ENCODE measurements around the gene MYADM. TPM values are rescaled to one million over a fixed set of nuclear protein-coding genes. Genes with fewer than 3 reads are reported as not detected.

Gene MYADM
- total RNA-seq, 1 experiment from 2014 or later, result 38.6 TPM

- no peak for DNase-seq (ENCODE audit: extremely low read depth, low read depth)
These were observed 15.6 kb downstream of the MYADM start for GRCh38 chr19:53883231-53883661.

DNA sequence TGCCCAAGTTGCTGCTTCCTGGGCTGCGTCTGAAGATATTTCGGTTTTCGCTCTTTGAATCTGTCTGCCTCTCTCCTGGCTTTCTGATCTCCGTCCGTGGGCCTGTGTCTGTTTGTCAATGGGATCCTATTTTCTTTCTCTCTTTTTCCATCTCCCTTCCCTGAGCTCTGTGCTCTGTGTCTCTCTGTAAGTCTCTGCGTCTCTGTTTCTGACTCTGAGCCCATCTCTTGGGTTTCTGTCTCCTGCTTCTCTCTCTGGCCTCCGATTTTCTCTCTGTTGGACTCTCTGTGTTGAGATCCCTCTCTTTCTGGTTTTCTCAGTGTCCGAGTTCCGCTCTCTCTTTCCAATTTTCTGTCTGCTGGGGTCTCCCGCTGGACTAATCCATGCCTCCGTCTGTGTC, 16.1 kb downstream of the MYADM start:
- no peak for DNase-seq (ENCODE audit: extremely low read depth, low read depth)

GRCh38 chr19:53884256-53884655, 16.6 kb downstream of the MYADM start:
- DNase-seq (ENCODE audit: extremely low read depth, low read depth), result no peak

GRCh38 chr19:53885036-53885435, 17.4 kb downstream of the MYADM start:
- DNase-seq (ENCODE audit: extremely low read depth, low read depth), result no peak

- DNase-seq (ENCODE audit: extremely low read depth, low read depth), result no peak
These were observed 24.8 kb downstream of the MYADM start for GRCh38 chr19:53892301-53892980.

GRCh38 chr19:53892981-53893325, 25.3 kb downstream of the MYADM start:
- DNase-seq (ENCODE audit: extremely low read depth, low read depth), result no peak

DNA sequence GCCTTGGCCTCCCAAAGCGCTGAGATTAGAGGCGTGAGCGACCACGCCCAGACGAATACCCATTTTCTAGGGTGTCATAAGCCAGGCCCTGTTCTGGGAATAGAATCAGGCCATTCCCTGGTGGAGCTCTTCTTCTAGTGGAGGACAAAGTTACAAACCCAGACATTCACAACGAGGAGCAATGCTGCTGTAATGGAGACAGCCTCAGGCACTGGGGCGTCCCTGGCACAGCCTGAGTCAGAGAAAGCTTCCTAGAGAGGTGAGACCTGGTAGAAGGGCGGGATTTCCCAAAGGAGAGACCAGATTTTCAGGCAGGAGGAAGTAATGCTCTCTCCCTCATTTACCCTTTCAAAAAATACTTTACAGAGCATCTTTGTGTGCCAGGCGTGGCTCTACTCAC, 27.0 kb downstream of the MYADM start:
- DNase-seq (ENCODE audit: extremely low read depth, low read depth), result no peak

GRCh38 chr19:53896682-53897081, 29.0 kb downstream of the MYADM start:
- no peak for DNase-seq (ENCODE audit: extremely low read depth, low read depth)

DNA sequence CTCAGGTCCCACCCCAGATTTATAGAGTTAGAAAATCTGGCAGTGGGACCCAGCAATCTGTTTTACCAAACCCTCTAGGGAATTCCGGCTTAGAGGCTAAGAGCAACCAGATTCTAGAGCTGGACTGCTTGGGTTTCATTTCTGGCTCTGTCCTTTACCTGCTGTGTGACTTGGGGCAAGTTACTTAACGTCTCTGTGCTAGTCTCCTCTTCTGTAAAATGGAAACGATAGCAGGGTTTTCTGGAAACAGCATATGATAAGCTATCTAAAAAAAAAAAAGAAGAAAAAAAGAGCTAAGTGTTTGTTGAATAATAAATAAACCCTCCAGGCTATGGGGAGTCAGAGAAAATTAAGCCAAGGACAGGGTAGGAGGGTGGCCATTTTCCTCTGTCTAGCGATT, 29.8 kb downstream of the MYADM start:
- no peak for DNase-seq (ENCODE audit: extremely low read depth, low read depth)

DNA sequence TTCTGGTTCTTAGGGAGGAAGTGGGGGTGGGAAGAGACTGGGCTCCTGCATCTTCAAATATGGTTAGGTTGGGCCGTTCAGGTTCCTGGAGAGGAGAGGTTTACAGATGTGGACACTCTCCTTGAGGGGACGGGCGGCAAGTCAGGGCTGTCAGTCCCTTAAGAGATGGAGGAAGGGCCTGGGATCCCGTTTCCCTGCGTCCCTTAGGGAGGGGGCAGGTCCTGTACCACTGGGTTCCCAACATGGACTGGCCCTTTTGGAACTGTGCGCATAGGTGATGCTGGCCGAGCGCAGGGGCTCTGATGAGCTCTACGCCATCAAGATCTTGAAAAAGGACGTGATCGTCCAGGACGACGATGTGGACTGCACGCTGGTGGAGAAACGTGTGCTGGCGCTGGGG, 30.5 kb downstream of the MYADM start:
- DNase-seq (ENCODE audit: extremely low read depth, low read depth), result no peak

DNA sequence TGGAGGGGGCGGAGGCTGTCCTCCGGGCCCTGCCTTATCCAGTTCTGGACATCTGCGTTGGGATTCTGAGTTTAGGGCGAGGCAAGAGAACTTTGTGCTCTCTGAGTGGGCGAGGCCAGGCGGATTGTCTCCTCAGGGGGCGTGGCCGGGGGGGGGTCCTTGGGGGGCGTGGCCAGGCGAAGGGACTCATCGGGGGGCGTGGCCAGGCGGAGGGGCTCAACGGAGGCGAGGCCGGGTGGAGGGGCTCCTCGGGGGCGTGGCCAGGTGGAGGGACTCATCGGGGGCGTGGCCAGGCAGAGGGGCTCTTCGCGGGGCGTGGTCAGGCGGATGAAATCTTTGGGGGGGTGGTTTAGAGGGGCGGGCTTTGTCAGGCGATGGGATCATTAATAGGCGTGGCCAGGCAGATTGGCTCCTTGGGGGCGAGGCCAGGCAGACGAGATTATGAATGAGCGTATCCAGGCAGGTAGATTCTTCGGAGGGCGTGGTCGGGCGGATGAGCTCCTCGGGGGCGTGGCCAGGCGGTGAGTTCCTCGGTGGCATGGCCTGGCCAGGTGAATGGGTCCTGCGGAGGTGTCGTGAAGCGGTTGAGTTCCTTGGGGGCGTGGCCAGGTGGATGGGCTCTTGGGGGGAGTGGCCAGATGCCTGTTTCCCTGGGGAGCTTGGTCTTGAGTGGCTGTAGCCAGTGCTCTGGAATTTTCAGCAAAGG, 31.1 kb downstream of the MYADM start:
- no peak for DNase-seq (ENCODE audit: extremely low read depth, low read depth)

DNA sequence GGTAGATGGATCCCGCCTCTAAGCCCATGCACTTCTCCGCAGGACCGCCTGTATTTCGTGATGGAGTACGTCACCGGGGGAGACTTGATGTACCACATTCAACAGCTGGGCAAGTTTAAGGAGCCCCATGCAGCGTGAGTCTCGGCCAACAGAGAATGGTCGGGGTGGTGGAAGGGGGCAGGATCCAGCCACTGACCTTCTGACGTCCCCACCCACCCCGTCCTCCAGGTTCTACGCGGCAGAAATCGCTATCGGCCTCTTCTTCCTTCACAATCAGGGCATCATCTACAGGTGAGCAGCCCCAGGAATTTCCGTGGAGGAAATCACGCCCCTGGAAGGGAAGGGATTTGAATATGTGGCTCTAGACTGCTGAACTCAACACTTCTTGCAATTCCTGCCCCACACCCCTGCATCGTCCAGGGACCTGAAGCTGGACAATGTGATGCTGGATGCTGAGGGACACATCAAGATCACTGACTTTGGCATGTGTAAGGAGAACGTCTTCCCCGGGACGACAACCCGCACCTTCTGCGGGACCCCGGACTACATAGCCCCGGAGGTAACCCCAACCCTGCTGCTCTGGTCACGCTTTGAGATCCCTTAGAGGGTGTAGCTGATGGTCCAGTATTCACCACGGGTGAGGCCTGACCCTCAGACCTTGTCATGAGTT, 32.6 kb downstream of the MYADM start:
- no peak for DNase-seq (ENCODE audit: extremely low read depth, low read depth)

DNA sequence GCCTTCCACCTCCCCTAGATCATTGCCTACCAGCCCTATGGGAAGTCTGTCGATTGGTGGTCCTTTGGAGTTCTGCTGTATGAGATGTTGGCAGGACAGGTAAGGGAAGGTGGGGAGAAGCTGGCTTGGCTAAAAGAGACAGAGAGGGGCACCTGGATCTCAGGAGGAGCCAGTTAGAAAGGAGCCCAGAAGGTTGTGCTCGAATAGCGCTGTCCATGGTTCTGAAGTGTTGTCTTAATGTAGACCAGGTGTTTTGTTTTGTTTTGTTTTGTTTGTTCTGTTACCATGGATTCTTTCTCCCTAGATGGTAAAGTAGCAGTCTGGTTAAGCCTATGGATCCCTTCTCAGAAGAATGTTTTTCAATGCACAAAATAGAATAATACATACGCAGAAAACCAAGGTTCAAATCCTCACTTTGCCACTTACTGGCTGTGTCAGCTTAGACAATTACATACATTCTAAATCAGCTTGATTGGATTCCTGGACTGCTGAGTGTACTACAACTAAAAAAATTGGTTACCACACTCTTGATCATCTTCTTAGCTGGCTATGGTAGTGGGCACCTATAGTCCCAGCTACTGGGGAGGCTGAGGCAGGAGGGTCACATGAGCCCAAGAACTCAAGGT, 35.5 kb downstream of the MYADM start:
- peak; percentile 39 for DNase-seq (ENCODE audit: extremely low read depth, low read depth)

DNA sequence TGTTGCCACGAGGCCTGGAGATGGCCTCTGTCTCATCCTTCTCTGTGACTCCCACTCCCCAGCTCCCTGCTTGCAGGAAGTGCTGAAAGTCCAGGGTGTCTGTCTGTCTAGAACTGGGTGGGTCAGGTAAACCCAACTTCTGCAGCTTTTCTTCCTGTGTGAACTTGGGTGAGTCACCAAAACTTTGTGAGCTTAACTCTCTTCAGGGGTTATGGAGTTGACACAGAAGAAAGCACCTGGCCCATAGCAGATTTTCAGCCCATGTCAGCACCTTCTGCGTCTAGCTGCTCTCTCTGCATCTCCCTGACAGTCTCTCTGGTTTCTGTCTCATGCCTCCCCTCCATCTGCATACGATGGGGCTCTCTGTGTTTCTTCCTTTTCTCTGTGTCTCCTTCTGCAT, 37.2 kb downstream of the MYADM start:
- no peak for DNase-seq (ENCODE audit: extremely low read depth, low read depth)

DNA sequence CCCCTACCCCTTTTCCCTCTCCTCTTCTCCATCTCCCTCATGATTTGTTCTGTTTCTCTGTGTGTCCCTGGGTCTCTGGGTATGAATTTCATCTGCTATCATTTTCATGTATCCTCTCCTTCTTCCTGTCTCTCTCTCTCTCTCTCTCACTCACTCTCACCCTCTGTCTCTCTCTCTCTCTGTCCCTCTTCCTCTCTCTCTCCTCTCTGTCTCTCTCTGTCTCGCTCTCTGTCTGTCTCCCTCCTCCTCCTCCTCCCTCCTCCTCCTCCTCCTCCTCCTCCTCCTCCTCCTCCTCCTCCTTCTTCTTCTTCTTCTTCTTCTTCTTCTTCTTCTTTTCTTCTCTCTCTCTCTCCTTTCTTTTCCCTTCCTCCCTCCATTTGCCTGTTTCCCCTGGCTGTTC, 38.1 kb downstream of the MYADM start:
- DNase-seq (ENCODE audit: extremely low read depth, low read depth), result no peak

GRCh38 chr19:53906211-53907192, 38.8 kb downstream of the MYADM start:
- no peak for DNase-seq (ENCODE audit: extremely low read depth, low read depth)

DNA sequence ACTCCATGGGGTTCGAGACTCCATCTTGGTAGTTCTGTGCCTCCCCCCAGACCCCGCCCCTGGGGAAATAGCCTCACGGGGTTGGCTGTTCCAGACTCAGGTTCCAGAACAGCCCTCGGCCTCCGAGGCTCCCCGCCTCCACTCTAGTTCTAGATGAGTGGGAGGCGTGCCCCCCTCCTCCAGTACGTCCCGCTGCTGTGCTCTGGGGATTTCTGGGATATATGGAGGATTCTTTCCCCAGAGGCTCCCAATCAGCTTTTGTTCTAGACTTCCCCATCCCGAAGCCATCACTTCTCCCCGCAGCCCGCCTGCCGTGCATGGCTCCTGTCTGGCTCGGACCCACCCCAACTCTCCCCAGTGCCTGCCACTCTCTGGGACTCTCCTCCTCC, 39.5 kb downstream of the MYADM start:
- no peak for DNase-seq (ENCODE audit: extremely low read depth, low read depth)

DNA sequence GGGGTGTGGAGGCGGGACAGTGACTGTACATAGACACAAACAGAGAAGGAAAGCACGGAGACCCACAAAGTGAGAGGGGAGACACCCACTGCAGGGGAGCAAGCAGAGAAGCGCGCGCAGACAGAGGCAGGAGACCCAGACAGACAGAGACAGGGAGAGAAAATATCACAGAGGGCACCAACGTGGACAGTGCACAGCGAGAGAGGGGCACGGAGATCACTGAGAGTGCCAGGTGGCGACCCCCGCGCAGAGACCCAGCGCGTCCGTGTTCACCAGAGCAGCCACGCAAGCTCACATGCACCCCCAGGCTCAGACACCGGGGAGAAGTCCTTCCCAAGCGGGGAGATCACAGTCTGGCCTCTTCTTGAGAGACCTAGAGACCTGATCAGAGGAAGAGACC, 40.0 kb downstream of the MYADM start:
- no peak for DNase-seq (ENCODE audit: extremely low read depth, low read depth)

DNA sequence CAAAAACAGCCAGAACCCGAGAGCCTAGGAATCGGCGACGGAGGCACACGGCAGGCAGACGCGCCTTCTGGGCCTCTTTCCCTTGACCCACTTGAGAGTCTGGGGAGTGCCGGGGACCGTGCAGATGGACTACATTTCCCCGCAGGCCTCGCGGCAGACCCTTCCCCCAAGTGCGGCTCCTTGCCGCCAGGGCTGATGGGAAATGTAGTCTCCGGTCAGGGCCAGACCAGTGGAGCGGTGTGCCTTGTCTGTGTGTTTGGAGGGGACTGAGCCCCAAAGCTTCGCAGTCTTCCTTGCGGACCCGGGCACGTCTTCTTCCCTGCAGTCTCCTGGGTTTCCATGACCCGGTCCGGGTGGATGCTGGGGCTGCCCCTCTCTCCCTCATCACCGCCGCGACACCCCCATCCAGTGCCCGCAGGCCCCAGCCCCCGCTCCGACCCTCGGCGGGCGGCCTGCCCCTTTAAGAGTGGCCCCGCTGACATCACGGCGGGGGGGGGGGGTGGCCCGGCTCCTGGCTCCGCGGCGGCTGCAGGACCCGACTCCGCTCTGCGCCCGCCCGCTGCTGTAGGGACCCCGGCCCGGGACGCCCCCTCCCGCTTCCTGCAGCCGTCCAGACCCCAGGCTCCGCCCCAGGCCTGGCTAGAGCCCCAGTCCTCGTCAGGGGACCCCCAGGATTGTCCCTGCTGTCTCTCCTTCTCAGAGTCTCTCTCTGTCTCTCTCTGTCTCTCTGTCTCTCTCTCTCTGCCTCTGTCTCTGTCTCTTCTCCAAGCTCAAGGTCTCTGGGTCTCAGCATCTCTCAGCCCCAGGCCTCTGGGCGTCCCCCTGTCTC, 40.6 kb downstream of the MYADM start:
- DNase-seq (ENCODE audit: extremely low read depth, low read depth), result peak; percentile 24
